Stimulated activated CD8-positive, alpha-beta memory T cell treated with anti-CD3 and anti-CD28 coated beads, Interleukin-4, amount 100 ng/mL, for 4 hours (primary cell): ENCODE data around the gene PDIA3.
"Not testable (repeated sequence)": the region's sequence is repeated elsewhere in the genome, so short reads cannot be mapped to it uniquely, and the experiment has no call there.

Experiments used
- DNase-seq, 2 donors: peaks; one replicate each; pipeline ENCODE4 v3.0.0-alpha.2; 2020; ENCODE audit warnings: low read depth in 2 of 2, low spot score in 1 of 2

PDIA3 gene

GRCh38 chr15:43776101-43776717, 30.0 kb downstream of the PDIA3 start:
- DNase-seq, result no peak

- peak; percentile 48 to 65 for DNase-seq
Measured at GRCh38 chr15:43776718-43777266, 30.6 kb downstream of the PDIA3 start, which contains the start of gene ELL3. Gene ELL3, minus strand, starts transcription at chr15:43776966. Its CDS starts 65 bp downstream, at chr15:43776901.

- DNase-seq, result peak; percentile 68 to 69
Measured at GRCh38 chr15:43777267-43777914, 31.2 kb downstream of the PDIA3 start.

- DNase-seq, result no peak
Measured at GRCh38 chr15:43779016-43779415, 32.8 kb downstream of the PDIA3 start.

GRCh38 chr15:43789409-43789808, 43.2 kb downstream of the PDIA3 start:
- no peak for DNase-seq

- DNase-seq, result peak; percentile 99 to 100
Measured at GRCh38 chr15:43791993-43792760, 45.9 kb downstream of the PDIA3 start, which contains the start of gene SERF2. Gene SERF2, plus strand, starts transcription at chr15:43792320. Its CDS starts 57 bp downstream, at chr15:43792377.

GRCh38 chr15:43792761-43793476, 46.7 kb downstream of the PDIA3 start:
- no peak for DNase-seq

GRCh38 chr15:43793647-43794046, 47.4 kb downstream of the PDIA3 start:
- no peak for DNase-seq

GRCh38 chr15:43794269-43795037, 48.2 kb downstream of the PDIA3 start:
- DNase-seq, result no peak

- no peak for DNase-seq
Measured at GRCh38 chr15:43795197-43795596, 49.0 kb downstream of the PDIA3 start.

GRCh38 chr15:43795997-43796396, 49.8 kb downstream of the PDIA3 start:
- DNase-seq, result no peak

GRCh38 chr15:43796566-43796965, 50.3 kb downstream of the PDIA3 start:
- no peak for DNase-seq

- no peak for DNase-seq
Measured at GRCh38 chr15:43799209-43799944, 53.1 kb downstream of the PDIA3 start.

- no peak for DNase-seq
Measured at GRCh38 chr15:43799945-43800285, 53.7 kb downstream of the PDIA3 start, which contains the start of gene SERINC4. Gene SERINC4, minus strand, starts transcription at chr15:43800220. Its CDS starts 234 bp downstream, at chr15:43799986.

GRCh38 chr15:43800286-43801141, 54.3 kb downstream of the PDIA3 start, which contains the start of gene HYPK:
Gene HYPK, plus strand, starts transcription at chr15:43800599. Its CDS starts 24 bp downstream, at chr15:43800623.
- DNase-seq, result peak; percentile 76 to 86

GRCh38 chr15:43802676-43803075, 56.4 kb downstream of the PDIA3 start:
- not testable (repeated sequence) for DNase-seq

- DNase-seq, result no peak
Measured at GRCh38 chr15:43808435-43808950, 62.3 kb downstream of the PDIA3 start.

GRCh38 chr15:43808960-43809678, 62.9 kb downstream of the PDIA3 start:
- no peak for DNase-seq
